SH-SY5Y (cell line): ENCODE measurements around the gene DMD.

ENCODE experiments used
- GATA2 ChIP-seq: IDR thresholded peaks from 2 replicates; pipeline ENCODE4 v1.6.1; 2011; ENCODE audit warnings: mild to moderate bottlenecking, low read depth, low read length
- GATA3 ChIP-seq: IDR thresholded peaks from 2 replicates; pipeline ENCODE4 v1.6.1; 2011; ENCODE audit warnings: low read depth, mild to moderate bottlenecking, low read length, moderate library complexity

- TF ChIP-seq GATA2 (no peak), GATA3 (no peak)
These were observed 339.7 kb downstream of the DMD start for GRCh38 chrX:32871636-32872035.
